ENCODE data around the gene GRK4.
A peak's percentile ranks its signal among the peaks of the same experiment; 100 is the strongest.

DNA sequence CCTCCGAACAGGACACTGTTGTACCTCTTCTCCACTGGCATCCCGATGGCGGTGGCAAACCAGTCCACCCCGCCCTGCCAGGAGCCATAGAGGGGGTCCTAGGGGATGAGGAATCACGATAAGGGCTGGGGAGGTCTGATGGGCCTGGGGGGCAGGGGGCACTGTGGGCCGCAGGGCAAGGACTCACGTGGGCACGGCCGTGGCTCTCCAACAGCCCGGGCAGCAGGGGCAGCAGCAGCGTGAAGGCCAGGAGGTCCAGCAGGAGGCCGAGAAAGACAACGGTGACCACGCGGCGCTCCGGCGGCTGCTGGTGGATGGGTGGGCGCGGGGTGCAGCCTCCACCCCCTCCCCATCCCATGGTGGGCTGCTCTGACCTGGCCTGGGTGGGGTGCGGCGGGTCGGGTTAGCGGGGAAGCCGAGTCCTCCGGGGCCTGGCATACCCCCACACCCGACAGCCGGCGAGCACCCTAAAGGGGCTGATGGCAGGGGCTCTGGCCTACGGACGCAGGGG is 29.8 kb upstream of the GRK4 start:
- TF ChIP-seq CTCF (IDR thresholded peaks at IDR 0.05) (peak in 1 of 6 experiments; percentile 11), POLR2AphosphoS5 (IDR thresholded peaks at IDR 0.05) (no peak)

Data from upper lobe of left lung (tissue), 4 donors.